Mesodermal cell (in vitro differentiated cells): Measurements from ENCODE around the gene CLIC5.

ENCODE experiments used
- H3K27ac ChIP-seq: 2 replicates; pipeline ENCODE4 v1.7.0; 2013; ENCODE audit warnings: mild to moderate bottlenecking, low read depth, low read length, moderate library complexity; ENCODE audit not compliant: severe bottlenecking
- H3K36me3 ChIP-seq: 2 replicates; pipeline ENCODE4 v1.7.1; 2013; ENCODE audit warnings: mild to moderate bottlenecking, low read length, moderate library complexity; ENCODE audit not compliant: control insufficient read depth, insufficient read depth
- H3K4me1 ChIP-seq: one replicate; pipeline ENCODE4 v1.7.1; 2013; ENCODE audit warnings: mild to moderate bottlenecking, low read length; ENCODE audit not compliant: insufficient read depth, control insufficient read depth, poor library complexity, severe bottlenecking
- H3K4me3 ChIP-seq: 2 replicates; pipeline ENCODE4 v1.7.0; 2013; ENCODE audit warnings: low read length, control low read depth, mild to moderate bottlenecking; ENCODE audit not compliant: insufficient read depth, poor library complexity, severe bottlenecking; ENCODE audit errors: extremely low read depth
- H3K9me3 ChIP-seq: 2 replicates; pipeline ENCODE4 v1.7.1; 2013; ENCODE audit warnings: mild to moderate bottlenecking, low read length, moderate library complexity; ENCODE audit not compliant: control insufficient read depth
- WGBS, 2 experiments: methylation state at CpG; one replicate each; pipeline ENCODE4 v1.1.5; 2013; ENCODE audit warnings: missing lambda C conversion rate in 2 of 2; ENCODE audit not compliant: insufficient coverage in 2 of 2; 5-methylcytosine and 5-hydroxymethylcytosine counted together

CLIC5 gene

GRCh38 chr6:45965007-45965406 lies 50.7 kb downstream of the CLIC5 start:
- H3K4me3 ChIP-seq: no peak overlapping the region
- H3K36me3 ChIP-seq: no peaks in the 10 kb centered on the region
- no CpG with 5 or more reads among the region's 1 CpG for WGBS, 2 experiments
- peaks cover 17% of the 10 kb centered on the region for H3K4me1 ChIP-seq
- H3K27ac ChIP-seq: no peak overlapping the region
- H3K9me3 ChIP-seq: peaks cover 4% of the 10 kb centered on the region

- peaks cover 4% of the 10 kb centered on the region for H3K9me3 ChIP-seq
- 83 to 86% methylated on average over 1 of the region's 2 CpGs for WGBS, 2 experiments
- peaks cover 17% of the 10 kb centered on the region for H3K4me1 ChIP-seq
- H3K27ac ChIP-seq: no peak overlapping the region
- H3K36me3 ChIP-seq: no peaks in the 10 kb centered on the region
- H3K4me3 ChIP-seq: no peak overlapping the region
These were observed 51.4 kb downstream of the CLIC5 start for GRCh38 chr6:45964300-45964699.

- no peak overlapping the region for H3K27ac ChIP-seq
- H3K4me1 ChIP-seq: peaks cover 17% of the 10 kb centered on the region
- H3K36me3 ChIP-seq: no peaks in the 10 kb centered on the region
- no peak overlapping the region for H3K4me3 ChIP-seq
- H3K9me3 ChIP-seq: peaks cover 4% of the 10 kb centered on the region
These were observed 51.8 kb downstream of the CLIC5 start for GRCh38 chr6:45963896-45964295.

GRCh38 chr6:45961125-45961524 lies 54.5 kb downstream of the CLIC5 start:
- no CpG with 5 or more reads among the region's 2 CpGs for WGBS, 2 experiments
- Histone ChIP-seq H3K9me3 (peaks cover 4% of the 10 kb centered on the region), H3K4me3 (no peak overlapping the region), H3K27ac (no peak overlapping the region), H3K4me1 (peaks cover 11% of the 10 kb centered on the region), H3K36me3 (no peaks in the 10 kb centered on the region)

GRCh38 chr6:45959534-45960145 lies 56.0 kb downstream of the CLIC5 start:
- 100% methylated on average over 1 of the region's 4 CpGs for WGBS, 2 experiments
- H3K9me3 ChIP-seq: peaks cover 4% of the 10 kb centered on the region
- H3K4me3 ChIP-seq: no peak overlapping the region
- no peaks in the 10 kb centered on the region for H3K36me3 ChIP-seq
- H3K27ac ChIP-seq: no peak overlapping the region
- H3K4me1 ChIP-seq: peaks cover 2% of the 10 kb centered on the region

GRCh38 chr6:45956663-45957062 lies 59.0 kb downstream of the CLIC5 start:
- 86 to 95% methylated on average over 4 to 5 of the region's 7 CpGs for WGBS, 2 experiments
- no peaks in the 10 kb centered on the region for H3K9me3 ChIP-seq
- H3K4me3 ChIP-seq: no peak overlapping the region
- H3K36me3 ChIP-seq: no peaks in the 10 kb centered on the region
- H3K27ac ChIP-seq: no peak overlapping the region
- no peaks in the 10 kb centered on the region for H3K4me1 ChIP-seq

- no peaks in the 10 kb centered on the region for H3K4me1 ChIP-seq
- H3K27ac ChIP-seq: no peak overlapping the region
- no peaks in the 10 kb centered on the region for H3K36me3 ChIP-seq
- no peak overlapping the region for H3K4me3 ChIP-seq
- no peaks in the 10 kb centered on the region for H3K9me3 ChIP-seq
- WGBS, 2 experiments: 0 to 100% methylated on average over 1 of the region's 5 CpGs
These were observed 59.5 kb downstream of the CLIC5 start for GRCh38 chr6:45956176-45956575.

GRCh38 chr6:45955597-45955996 lies 60.1 kb downstream of the CLIC5 start:
- Histone ChIP-seq H3K27ac (no peak overlapping the region), H3K36me3 (no peaks in the 10 kb centered on the region), H3K4me1 (no peaks in the 10 kb centered on the region), H3K9me3 (no peaks in the 10 kb centered on the region), H3K4me3 (no peak overlapping the region)
- WGBS, 2 experiments: 80 to 88% methylated on average over 1 of the region's 1 CpG

GRCh38 chr6:45952546-45952945 lies 63.1 kb downstream of the CLIC5 start:
- no peak overlapping the region for H3K27ac ChIP-seq
- no peaks in the 10 kb centered on the region for H3K36me3 ChIP-seq
- H3K4me3 ChIP-seq: no peak overlapping the region
- no peaks in the 10 kb centered on the region for H3K9me3 ChIP-seq
- H3K4me1 ChIP-seq: no peaks in the 10 kb centered on the region
- WGBS, 2 experiments: no CpG with 5 or more reads among the region's 3 CpGs

GRCh38 chr6:45952168-45952529 lies 63.5 kb downstream of the CLIC5 start:
- Histone ChIP-seq H3K9me3 (no peaks in the 10 kb centered on the region), H3K36me3 (no peaks in the 10 kb centered on the region), H3K27ac (no peak overlapping the region), H3K4me3 (no peak overlapping the region), H3K4me1 (no peaks in the 10 kb centered on the region)
- 84 to 88% methylated on average over 3 to 6 of the region's 7 CpGs for WGBS, 2 experiments

GRCh38 chr6:45951321-45952167 lies 64.1 kb downstream of the CLIC5 start:
- no peaks in the 10 kb centered on the region for H3K36me3 ChIP-seq
- H3K4me3 ChIP-seq: no peak overlapping the region
- H3K4me1 ChIP-seq: no peaks in the 10 kb centered on the region
- WGBS, 2 experiments: 88 to 92% methylated on average over 6 to 7 of the region's 11 CpGs
- H3K27ac ChIP-seq: no peak overlapping the region
- H3K9me3 ChIP-seq: no peaks in the 10 kb centered on the region
